WI38 (cell line): ENCODE measurements around the gene PIK3C3.

Source experiments
- H3K4me3 ChIP-seq: 2 replicates; pipeline ENCODE4 v1.5.1; 2011; ENCODE audit warnings: low read depth, mild to moderate bottlenecking, control low read depth, low read length
- TF ChIP-seq, protein P1 (sequence below): IDR thresholded peaks from 2 replicates; pipeline ENCODE4 v1.5.1; 2012; ENCODE audit warnings: low read depth, mild to moderate bottlenecking, control low read depth, low read length

PIK3C3 gene

DNA sequence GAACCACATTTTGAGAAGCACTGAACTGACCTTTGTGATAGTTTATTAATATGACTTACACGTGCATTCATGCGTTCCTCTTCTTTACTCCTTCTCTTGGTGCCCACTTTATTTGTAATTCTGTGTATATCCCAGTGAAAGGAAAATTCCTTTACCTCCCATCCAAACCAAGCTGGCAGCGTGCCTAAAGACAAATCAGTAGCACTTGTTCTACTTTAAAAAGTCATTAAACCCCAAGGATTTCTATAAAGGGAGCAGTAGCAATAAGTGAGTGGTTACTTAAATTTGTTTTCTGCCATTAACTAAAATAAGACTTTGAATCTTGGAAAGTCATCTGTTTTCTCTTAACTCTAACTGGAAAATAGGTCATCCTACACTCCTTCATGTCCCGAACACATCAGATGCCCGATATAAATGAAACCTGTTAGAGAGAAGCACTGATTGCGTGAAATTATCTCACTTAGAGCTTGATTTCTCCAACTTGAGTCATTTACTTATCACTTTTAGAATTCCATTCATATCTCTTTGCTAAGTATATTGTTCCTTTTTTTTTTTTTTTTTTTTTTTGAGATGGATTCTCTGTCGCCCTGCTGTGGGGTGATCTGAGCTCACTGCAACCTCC is 10.7 kb downstream of the PIK3C3 start:
- TF ChIP-seq, protein P1, sequence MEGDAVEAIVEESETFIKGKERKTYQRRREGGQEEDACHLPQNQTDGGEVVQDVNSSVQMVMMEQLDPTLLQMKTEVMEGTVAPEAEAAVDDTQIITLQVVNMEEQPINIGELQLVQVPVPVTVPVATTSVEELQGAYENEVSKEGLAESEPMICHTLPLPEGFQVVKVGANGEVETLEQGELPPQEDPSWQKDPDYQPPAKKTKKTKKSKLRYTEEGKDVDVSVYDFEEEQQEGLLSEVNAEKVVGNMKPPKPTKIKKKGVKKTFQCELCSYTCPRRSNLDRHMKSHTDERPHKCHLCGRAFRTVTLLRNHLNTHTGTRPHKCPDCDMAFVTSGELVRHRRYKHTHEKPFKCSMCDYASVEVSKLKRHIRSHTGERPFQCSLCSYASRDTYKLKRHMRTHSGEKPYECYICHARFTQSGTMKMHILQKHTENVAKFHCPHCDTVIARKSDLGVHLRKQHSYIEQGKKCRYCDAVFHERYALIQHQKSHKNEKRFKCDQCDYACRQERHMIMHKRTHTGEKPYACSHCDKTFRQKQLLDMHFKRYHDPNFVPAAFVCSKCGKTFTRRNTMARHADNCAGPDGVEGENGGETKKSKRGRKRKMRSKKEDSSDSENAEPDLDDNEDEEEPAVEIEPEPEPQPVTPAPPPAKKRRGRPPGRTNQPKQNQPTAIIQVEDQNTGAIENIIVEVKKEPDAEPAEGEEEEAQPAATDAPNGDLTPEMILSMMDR, result no peak
- H3K4me3 ChIP-seq, result no peak overlapping the region

DNA sequence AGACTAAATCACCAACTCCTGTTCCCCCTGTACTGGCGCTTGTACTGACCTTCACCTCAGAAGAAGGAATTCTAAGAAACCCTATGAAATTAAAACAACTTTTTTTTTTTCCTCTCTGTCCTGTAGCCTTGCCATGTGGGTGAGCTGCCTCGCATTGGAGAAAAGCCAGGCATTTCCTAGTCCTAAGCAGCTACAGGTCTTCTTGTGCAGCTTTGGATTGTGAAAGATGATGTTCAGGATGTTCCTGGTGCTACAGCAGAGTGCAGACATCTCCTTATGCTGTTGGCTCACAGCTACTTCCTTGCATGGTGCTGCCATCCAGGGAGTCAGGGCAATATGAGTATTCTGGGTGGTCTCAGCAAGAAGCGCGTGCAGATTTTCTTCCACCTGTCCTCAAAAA is 11.9 kb downstream of the PIK3C3 start:
- H3K4me3 ChIP-seq, result no peak overlapping the region
- TF ChIP-seq, protein P1, result no peak

DNA sequence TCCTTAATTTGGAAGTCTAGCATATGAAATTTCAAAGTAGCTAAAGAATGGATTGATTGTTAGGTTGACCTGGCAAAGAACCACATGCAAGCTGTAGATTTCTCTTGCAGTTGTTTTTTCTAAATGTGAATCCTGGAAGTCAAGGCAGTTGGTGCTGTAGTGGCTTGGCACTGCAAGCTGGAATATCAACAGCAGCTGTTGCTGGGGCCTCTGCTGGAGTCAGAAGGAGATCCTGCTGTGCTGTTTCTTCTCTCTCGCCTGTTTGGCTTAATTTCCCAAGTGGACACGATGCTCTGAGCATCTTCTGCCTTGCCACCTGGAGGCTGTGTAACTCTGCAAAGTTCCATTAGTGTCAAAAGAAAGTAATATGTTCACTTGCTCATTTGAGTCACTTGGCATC is 12.6 kb downstream of the PIK3C3 start:
- TF ChIP-seq, protein P1, result no peak
- no peak overlapping the region for H3K4me3 ChIP-seq

DNA sequence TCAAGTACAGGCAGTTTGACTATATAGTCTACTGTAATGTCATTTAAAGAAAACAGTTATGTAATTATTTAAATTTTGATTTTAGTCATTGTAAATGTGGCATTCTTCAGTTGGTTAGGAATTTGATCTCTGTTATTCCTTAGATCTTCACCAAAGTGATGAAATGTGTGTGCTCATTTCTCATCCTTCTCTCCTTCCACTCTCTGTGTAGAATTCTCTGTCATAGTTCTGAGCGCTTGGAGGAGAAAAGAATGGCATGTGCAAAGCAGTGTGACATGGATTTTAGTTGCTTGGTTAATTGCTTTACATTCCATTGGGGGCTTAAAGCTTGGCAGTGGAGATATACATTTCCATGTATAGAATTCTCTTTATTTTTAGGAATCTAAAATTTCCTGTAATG is 14.8 kb downstream of the PIK3C3 start:
- TF ChIP-seq, protein P1, result no peak

DNA sequence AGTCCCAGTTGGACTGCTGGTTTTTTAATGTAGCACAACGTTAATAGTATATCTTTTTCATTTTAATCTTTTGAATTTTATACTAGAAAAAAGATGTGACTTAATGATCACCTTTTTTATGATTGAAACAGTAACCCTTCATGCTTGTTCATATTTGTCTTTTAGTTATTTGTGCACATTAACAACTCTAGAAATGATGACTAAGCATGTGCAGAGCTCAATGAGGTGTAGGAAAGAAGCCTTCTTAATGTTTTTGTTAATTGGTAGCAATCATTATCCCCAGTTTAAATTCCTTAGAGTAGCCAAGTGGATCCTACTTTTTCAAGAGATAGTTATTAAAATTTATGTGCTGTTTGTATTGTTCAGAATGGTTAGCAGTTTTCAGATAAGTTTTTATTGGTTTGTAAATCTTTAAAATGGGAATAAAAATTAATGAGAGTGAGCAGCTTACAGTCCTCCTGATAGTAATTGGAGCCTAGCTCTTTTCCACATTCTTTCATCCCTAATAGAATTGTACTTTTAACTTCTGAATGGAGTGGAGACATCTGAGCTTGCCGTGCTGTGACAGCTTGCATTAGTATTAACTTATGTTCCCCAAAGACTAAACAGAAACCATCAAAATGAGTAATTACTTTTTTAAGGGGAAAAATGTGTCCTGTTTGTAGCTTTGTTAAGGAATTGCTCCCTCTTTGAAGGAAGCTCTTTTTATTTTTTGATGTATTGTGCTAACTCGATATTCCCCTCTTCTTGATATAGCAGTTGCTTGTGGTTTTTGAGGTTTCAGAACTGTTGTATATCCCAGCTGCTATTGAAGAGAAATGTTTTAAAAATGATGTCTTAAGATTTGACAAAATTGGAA is 17.3 kb downstream of the PIK3C3 start:
- H3K4me3 ChIP-seq, result no peak overlapping the region
- TF ChIP-seq, protein P1, result no peak

More for the DNA sequence above, 14.8 kb downstream of the PIK3C3 start:
- no peak overlapping the region for H3K4me3 ChIP-seq

DNA sequence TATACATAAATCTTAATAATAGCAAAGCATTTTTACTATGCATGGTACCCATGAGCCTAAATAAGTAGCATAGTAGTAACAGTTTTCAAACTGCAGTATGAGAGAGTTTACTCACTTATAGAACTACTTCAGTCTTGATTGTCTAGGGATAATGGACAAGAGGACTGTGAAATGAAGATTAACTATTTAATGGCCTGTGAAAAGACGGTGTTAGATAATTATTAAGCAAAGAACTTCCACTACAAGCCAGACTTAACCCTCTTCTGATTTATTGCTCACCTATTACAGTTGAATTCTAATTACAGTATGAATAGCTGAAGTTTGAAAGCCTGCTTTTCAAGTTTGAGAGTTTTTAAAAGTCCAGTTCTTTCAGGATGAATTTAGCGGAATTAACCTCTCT is 18.9 kb downstream of the PIK3C3 start:
- H3K4me3 ChIP-seq, result no peak overlapping the region
- TF ChIP-seq, protein P1, result no peak

DNA sequence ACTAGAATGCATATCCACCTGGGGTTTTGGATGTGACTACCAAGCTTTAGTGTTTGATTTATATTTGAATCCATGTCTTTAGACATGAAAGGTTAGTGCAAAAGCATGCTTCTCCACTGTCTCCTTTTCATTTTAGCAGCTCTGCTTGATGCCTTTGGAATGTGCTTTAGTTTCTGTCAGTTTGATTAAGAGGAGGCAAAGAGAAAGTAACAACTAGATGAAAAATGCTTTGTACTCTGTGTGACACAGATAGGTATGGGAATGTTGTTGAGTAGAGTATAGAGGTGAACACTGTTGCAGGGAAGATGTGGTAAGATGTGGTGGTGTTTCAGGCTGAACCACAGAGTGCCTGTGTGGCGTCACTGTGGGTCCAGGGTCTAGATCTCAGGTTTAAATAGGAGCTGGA is 19.8 kb downstream of the PIK3C3 start:
- H3K4me3 ChIP-seq, result no peak overlapping the region
- TF ChIP-seq, protein P1, result no peak
